H1 (cell line): Measurements from ENCODE around the gene NSUN6. TPM values are rescaled to one million over a fixed set of nuclear protein-coding genes. Genes with fewer than 3 reads are reported as not detected.

Experiments
- BACH1 ChIP-seq: IDR thresholded peaks from 2 replicates; pipeline ENCODE4 v1.6.1; 2012; ENCODE audit warnings: low read length, improper control_type of control experiment
- CHD7 ChIP-seq: fragments of 300-600 bp; sonication (generic); IDR thresholded peaks from 2 replicates; pipeline ENCODE4 v1.7.1; 2012; ENCODE audit warnings: low read length, moderate library complexity, mild to moderate bottlenecking, inconsistent platforms; ENCODE audit not compliant: insufficient replicate concordance
- NANOG ChIP-seq: IDR thresholded peaks from 2 replicates; pipeline ENCODE4 v1.6.1; 2011; ENCODE audit warnings: low read length, low read depth, mild to moderate bottlenecking, inconsistent platforms; ENCODE audit not compliant: insufficient read depth, poor library complexity, severe bottlenecking
- SIN3A ChIP-seq, 2 experiments: IDR thresholded peaks in 1 of 2; conservative IDR thresholded peaks in 1 of 2; 2 replicates each; pipeline ENCODE4 v1.6.1; 2011 to 2012; ENCODE audit warnings: low read length in 2 of 2, improper control_type of control experiment in 1 of 2, low read depth in 1 of 2, mild to moderate bottlenecking in 1 of 2
- TAF1 ChIP-seq: IDR thresholded peaks from 2 replicates; pipeline ENCODE4 v1.6.1; 2011; ENCODE audit warnings: mild to moderate bottlenecking, low read depth, low read length
- YY1 ChIP-seq: IDR thresholded peaks from 2 replicates; pipeline ENCODE4 v1.6.1; 2011; ENCODE audit warnings: low read depth, mild to moderate bottlenecking, low read length
- polyA plus RNA-seq, 7 experiments: library from polyadenylated mRNA; depleted of rRNA in 3 of 7; stranded (reverse) in 5 of 7; unstranded in 2 of 7; fragments of >200 nt in 5 of 7; fragments of 200-250 nt in 2 of 7; gene quantifications; 1 replicate in 5 of 7; 2 replicates in 1 of 7; 4 replicates in 1 of 7; pipeline versions ENCODE4 v1.2.1 to v1.2.3, GENCODE V29; 2011 to 2013; ENCODE audit warnings: missing spikeins in 2 of 7, mixed read lengths in 2 of 7
- total RNA-seq: library from RNA; stranded (reverse); fragmentation: NEBNext Ultra II Directional; extraction: Animal tissue kit (Norgen Biotek cat#: 25700); gene quantifications from 2 replicates; pipeline ENCODE4 v1.2.1, GENCODE V29; 2021

The NSUN6 gene
- total and polyA plus RNA-seq, 2 of the 8 experiments (the other 6 are each of a cell fraction or from before 2014, with no cell fraction given), result 5.9 to 14.4 TPM

GRCh38 chr10:18606051-18606695 lies 45.2 kb downstream of the NSUN6 start (continued):
- TF ChIP-seq CHD7 (no peak), BACH1 (no peak), YY1 (no peak), TAF1 (no peak), SIN3A (conservative IDR thresholded peaks at IDR 0.05 in 1 of 2, IDR thresholded peaks at IDR 0.05 in 1 of 2; ENCODE audit: low read depth in 1 of 2, low read length in 2 of 2) (no peak), NANOG (no peak)
